ENCODE data around the gene MYOC. TPM values are rescaled to one million over a fixed set of nuclear protein-coding genes. Genes with fewer than 3 reads are reported as not detected.
"Not testable (repeated sequence)": the region's sequence is repeated elsewhere in the genome, so short reads cannot be mapped to it uniquely, and the experiment has no call there.

MYOC gene
- total RNA-seq, 1 donor from 2014 or later = not detected

DNA sequence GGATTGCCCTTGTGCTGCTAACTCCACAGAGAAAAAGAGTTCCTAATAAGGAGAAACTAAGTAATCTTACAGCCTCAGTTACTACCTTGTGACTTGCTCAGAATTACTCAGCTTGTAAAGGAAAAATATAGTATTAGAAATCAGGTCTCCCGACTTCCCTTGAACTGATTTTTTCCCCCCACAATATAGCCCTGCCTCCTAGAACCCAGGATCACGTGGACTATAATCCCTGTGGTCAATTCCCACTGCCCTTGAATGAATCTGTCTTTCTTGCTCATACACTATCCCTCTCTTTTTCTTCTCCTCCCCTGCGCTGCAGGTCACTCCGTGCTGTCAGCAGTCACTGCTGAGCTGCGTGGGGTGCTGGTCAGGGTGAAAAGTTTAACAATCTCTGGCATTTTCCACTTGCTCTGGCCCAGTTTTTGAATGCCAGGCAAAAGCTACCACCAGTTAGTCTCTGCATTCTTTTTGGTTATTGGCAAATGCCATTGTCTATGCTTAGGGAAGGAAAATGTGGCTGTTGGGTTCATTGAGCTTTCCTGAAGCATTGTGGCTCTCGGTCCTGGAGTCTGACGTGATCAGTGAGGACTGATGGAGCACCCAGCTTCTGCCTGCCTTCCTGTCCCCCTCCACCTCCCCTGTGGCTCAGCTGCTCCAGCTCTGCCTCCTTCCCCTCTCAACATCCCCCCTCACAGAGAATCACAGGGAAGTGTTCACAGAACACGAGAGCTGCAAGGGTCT, 1.9 kb upstream of the MYOC start:
- intact Hi-C loops (cut with micrococcal nuclease) = loop anchor here (2.0 kb wide), 1 partner anchor 126 kb away; the partner anchor contains the start of gene METTL13

DNA sequence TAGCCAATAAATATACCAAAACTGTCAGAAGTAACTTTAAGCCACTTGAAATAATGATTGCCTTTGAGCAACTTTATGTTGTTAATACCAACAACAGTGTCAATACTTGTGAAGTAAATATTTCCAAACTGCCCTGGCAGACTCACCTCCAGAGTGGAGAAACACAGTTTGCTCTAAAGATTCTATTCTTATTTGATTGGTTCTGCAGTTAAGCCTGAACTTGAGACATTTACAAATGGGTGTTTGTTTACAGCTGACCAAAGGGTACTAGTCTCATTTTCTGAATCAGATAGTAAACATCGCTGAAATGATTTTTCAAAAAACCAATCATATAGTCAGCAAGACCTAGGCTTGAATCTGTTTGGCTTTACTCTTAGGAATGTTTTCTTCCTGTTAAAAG, 1.3 kb upstream of the MYOC start:
- intact Hi-C loops (cut with micrococcal nuclease) = loop anchor here (2.0 kb wide), 1 partner anchor 127 kb away; the partner anchor contains the start of gene METTL13

DNA sequence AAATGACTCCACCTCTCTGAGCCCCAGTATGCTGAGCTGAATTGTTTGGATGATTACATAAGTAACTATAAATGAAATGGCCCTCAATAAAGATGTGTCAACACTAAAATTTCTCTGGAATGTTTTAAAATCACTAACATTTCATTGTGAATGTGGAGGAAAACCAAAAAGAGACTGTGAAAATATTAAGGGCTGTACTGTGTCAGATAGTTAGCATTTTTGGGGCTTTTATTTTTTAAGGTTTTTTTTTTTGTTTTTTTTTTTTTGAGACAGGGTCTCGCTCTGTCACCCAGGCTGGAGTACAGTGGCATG, 6.3 kb downstream of the MYOC start:
- intact Hi-C loops (cut with micrococcal nuclease) = no loop called here

DNA sequence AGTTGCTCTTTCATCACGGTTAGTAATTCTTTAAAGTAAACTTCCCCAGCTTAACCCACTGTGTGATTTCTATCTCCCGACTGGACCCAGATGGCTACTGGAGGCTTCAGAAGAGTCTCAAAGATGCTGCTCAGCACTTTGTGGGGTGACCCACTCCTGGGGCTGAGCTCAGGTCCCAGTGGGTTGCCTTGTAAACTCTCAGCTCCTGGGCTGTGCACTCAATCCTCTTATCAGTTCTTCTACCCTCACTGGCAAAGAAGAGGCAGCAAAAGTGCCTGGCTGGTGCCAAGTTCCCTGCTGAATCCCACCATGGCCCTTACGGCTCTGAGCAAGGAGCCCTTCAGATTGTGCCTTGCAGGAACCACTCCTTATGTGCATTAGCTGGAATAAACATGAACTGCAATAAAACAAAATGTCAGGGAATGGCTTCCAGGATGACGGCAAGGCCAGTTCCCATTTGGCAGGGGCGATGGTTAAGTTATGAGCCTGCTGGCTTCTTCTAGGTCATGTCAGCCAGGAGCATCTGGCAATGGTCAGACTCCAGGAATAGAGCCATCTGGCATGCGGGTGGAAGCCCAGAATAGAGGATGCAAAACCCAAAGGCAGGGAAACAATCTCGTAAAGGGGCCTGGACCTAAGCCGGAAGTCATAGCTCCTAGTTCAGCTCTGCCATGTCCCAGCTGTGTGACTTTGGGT, 6.8 kb downstream of the MYOC start:
- intact Hi-C loops (cut with micrococcal nuclease) = loop anchor here (1.0 to 2.0 kb wide), 8 partner anchors 71 to 799 kb away; partner anchors contain the start of genes DNM3, METTL13, PIGC and PRRC2C

DNA sequence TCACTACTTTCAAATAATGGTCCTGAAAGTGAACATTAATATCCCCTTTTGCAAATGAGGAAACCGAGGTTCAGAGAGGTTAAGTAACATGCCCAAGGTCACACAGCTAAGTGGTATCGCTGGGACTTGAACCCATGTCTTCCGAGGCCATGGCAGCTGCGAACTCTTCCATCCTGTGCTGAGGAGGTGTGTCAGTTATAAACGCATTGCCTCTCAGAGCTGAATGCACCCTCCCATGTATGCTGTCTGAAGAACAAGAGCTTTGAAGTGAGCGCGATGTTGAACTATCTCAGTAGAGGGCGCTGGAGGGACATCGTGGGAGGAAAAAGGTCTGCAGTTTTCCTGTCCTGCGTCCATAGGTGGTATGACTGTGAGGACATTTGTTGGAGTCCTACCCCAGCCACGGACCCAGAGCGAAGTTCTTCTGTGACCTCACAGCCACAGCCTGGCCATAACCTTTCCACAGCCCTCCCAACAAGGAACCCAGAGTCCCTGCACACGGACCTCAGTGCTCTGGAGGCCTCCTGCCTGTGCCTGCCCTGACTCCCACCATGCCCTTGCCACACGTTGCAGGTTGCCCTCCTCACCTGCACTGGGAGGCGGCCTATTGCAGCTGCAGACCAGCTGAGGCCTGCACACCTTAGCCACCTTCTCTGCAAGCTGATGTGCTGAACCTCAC, 7.5 kb downstream of the MYOC start:
- intact Hi-C loops (cut with micrococcal nuclease) = loop anchor here (1.0 to 2.0 kb wide), 8 partner anchors 71 to 799 kb away; partner anchors contain the start of genes DNM3, METTL13, PIGC and PRRC2C

DNA sequence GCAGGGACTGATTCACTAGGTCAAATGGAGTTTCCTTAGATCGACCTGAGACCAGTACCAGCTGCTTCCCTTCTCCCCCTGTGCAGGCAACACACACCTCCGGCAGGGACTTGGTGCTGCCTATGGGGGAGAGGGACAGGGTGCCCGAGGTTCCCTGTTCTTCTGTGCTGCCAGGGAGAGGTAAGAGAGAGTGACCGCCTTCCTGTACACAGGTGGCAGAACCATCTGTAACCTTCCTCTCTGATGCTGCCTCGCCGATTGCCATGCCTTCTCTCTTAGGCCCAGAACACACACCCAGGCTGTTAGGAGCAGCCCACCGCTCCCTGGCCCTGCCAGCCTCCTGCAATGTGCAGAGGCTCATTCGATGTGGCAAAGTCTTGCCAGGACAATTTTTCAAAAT, 9.3 kb downstream of the MYOC start:
- intact Hi-C loops (cut with micrococcal nuclease) = no loop called here

DNA sequence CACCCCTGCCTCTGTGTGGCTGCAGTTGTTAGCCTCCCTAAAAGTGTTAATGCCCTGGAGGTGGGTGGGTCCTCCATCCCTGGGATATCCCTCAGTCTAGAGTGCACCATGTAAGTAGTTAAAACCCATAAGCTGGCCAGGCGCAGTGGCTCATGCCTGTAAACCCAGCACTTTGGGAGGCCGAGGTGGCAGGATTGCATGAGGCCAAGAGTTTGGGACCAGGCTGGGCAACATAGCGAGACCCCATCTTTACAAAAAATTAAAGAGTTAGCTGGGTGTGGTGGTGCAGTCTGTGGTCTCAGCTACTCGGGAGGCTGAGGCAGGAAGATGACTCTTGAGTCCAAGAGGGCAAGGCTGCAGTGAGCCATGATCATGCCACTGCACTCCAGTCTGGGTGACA, 10.3 kb downstream of the MYOC start:
- intact Hi-C loops (cut with micrococcal nuclease) = no loop called here

DNA sequence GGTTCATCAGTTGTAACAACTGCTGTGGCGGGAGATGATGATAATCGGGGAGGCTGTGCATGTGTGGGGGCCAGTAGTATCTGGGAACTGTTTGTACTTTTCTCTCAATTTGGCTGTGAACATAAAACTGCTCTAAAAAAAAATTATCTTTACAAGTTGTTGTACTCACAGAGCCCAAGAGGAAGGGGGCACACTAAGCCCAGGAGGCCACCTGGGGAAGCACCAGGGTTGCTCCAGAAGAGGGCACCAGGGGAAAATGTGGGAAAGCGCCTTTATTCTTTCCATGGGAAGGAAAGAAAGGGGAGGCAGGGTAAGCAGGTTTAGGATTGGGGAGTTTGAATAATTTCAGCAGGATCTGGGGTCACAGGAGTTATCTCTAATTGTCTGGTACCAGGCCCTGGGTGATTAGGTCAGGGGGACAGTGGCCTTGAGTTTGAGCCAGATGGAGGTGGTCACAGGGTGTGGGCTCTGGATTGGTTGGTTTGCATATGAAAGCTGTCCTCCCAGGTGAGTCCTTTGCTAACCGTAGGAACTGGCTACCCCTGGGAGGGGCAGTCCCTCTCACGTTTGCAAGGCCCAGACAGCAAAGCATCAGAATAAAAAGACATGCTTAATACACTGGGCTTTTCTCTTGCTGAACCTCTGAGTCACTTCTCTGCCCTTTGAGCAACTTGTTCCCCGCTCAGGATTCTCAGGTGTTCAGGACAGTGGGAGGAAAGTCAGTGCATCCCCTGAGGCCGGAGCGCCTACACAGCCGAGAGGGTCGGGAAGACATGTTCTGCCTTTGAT, 11.2 kb downstream of the MYOC start:
- intact Hi-C loops (cut with micrococcal nuclease) = no loop called here

DNA sequence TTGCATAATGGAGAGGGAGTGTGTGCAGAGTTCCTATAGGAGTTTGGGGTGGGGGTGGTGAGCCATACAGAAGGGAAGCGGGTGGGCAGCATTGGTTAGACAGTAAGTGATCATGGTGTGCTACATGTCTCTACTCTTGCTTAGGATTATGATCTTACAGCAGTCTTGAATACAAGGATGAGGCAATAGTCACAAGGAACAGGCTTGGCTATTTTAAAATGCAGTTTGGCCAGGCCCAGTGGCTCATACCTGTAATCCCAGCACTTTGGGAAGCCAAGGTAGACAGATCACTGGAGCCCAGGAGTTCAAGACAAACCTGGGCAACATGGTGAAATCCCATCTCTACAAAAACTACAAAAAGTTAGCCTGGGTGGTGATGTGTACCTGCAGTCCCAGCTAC, 12.3 kb downstream of the MYOC start:
- intact Hi-C loops (cut with micrococcal nuclease) = no loop called here

DNA sequence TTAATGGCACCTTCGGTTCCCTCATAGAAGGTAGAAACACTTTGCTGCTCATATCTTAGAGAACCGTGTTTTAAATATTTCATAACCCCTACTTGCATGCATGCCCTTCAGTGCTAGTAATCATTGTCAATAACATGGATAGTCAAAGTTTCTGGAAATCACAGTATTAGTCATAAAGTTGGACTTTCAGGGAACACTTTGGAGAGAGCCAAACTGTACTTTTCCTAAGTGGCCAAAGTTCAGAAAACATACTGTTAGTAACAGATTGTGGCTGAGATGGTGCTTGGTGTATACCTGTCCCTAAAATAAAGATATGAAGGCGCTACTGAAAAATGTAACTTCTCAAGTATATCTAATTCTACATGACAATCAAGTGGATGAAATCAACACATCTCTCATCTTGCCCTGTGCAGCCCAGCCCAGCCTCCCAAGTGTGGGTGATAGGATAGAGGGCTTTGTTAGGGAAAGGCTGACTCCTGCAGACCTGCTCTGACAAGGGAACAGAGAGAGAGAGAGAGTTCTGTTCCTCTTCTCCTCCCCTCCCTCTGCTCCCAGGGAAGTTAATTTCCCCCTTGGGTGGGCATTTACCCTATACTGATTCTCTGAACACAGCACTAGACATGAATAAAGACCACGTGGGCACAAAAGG, 14.4 kb downstream of the MYOC start:
- intact Hi-C loops (cut with micrococcal nuclease) = no loop called here

DNA sequence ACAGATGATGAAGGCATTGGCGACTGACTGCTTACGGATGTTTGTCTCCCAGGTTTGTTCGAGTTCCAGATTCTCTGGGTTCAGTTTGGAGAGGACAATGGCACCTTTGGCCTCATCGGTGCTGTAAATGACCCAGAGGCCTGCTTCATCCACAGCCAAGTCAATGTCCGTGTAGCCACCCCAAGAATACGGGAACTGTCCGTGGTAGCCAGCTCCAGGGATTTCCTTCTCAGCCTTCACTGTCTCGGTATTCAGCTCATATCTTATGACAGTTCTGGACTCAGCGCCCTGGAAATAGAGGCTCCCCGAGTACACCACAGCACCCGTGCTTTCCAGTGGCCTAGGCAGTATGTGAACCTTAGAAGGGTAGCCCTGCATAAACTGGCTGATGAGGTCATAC, 16.3 kb downstream of the MYOC start:
- intact Hi-C loops (cut with micrococcal nuclease) = no loop called here

DNA sequence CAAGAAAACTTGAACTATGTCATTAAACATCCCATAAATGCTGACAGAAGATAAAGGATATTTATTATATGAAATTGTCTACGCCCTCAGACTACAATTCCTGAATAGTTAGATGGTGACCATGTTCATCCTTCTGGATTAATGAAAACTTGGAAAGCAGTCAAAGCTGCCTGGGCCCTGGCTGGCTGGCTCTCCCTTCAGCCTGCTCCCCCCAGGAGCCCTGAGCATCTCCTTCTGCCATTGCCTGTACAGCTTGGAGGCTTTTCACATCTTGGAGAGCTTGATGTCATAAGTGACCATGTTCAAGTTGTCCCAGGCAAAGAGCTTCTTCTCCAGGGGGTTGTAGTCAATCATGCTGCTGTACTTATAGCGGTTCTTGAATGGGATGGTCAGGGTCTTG, 16.8 kb downstream of the MYOC start:
- intact Hi-C loops (cut with micrococcal nuclease) = no loop called here

DNA sequence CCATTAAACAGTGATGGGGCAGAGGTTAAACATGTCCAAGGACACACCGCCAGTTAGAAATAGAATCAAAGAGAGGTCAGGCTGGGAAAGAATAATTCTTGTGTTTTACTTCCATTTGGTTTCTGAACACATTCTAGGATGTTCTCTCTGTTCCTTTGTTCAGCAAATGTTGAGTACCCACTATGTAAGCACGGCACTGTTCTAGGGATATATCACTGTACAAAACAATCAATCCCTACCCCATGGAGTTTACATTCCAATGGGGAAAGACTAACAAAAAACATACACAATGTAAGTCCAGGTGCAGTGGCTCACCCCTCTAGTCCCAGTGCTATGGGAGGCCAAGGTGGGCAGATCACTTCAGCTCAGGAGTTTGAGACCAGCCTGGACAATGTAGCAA, 24.3 kb downstream of the MYOC start:
- intact Hi-C loops (cut with micrococcal nuclease) = no loop called here

DNA sequence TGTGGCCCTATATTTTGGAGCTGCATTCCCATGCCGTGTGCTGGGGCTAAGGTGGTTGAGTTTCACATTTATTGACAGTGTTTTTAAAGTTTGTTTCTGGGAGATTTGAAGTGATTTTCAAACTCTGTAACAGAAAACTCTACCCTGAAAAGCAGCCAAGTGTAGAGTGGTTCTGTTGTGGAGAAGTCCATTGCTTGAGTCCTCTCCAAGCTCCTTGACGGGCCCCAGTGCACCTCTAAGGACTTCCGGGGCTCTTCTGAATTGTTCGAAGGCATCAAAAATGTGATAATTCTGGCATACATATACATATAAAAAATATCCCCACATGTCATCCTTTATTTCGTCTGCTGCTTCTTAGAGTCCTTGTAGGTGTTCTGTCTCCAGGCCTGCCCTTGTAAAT, 25.5 kb downstream of the MYOC start:
- intact Hi-C loops (cut with micrococcal nuclease) = no loop called here

DNA sequence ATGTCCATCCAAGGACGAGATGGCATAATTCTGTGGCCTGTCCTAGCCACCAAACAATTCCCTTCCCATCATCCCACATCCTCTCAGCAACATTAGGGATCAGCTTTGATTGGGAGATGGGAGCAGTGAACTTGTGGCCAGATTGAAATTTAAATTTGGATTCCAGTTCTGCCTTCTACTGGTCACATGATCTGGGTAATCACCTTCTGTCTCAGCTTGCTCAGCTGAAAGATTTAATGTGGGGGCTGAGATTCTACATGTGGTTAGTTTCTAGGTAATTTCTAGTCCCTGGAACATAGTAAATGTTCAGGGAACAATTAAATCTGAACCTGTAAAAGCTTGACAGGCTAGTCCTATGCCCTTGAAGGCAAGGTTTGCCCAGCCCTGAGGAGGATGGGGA, 27.3 kb downstream of the MYOC start:
- intact Hi-C loops (cut with micrococcal nuclease) = no loop called here

DNA sequence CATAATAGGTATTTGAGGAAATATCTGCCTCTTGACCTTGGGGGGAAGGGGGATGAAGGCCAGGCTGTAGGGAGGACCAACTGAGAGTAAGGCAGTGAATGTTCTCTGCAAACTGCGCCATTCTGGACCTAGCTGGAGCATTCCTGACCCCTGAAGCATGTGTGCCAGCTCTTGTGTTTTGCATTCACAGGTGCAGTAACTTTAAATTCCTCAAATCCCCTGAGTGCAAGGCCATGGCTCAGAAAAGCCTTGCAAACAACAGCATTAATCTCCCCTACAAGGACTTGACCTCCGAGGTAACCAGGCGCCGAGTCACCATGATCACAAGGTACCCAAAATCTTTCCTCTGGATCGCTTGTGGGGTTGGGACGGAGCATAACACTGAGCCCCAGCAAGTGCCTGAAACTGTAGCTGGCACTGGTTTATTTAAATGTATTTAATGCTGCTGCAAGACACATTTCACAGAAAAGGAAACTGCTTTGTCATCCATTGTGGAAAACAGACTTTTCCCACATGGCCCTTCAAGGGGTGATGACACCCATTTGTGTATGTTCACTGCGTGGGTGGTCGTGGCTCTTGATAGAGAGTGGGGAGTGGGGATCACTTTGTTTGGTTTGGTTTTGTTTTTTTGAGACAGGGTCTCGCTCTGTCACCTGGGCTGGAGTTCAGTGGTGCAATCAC, 28.7 kb downstream of the MYOC start:
- intact Hi-C loops (cut with micrococcal nuclease) = no loop called here

DNA sequence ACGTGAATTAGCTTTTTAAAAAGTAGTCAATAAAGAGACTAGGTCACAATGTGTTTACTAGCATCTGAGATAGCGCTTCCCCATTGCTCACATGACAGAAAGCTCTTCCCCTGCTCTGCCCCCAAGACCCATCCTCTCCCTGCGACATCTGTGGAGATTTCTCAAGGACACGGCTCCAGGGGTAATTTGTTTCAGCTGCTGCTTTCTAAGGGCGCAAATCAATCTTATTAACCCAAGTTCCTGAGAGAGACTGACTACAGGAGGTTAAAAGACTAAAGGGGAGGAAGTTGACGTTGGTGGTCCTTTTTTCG, 30.4 kb downstream of the MYOC start, which contains the start of gene MYOCOS:
Gene MYOCOS (plus strand): TSS at position 92 of the 311 bp plus-strand sequence. CDS start 1,641 bp downstream, outside the sequence.
- intact Hi-C loops (cut with micrococcal nuclease) = no loop called here

DNA sequence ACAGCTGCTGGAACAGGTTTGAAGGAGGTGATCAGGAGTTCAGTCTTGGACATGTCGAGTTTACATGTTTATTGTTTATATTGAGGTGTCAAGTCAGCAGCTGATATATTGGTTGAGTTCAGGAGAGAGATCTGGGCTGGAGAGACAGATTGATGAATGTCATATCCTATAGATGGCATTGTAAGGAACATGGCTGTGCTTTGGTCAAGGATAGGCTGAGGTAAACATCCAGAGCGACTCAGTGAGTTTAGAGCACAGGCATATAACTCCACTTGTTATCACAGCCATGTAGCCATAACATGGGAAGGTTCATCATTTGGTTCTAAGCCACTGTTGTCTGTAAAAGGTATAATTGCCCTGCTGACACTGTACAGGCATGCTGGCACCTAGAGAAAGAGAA, 35.9 kb downstream of the MYOC start:
- intact Hi-C loops (cut with micrococcal nuclease) = no loop called here

DNA sequence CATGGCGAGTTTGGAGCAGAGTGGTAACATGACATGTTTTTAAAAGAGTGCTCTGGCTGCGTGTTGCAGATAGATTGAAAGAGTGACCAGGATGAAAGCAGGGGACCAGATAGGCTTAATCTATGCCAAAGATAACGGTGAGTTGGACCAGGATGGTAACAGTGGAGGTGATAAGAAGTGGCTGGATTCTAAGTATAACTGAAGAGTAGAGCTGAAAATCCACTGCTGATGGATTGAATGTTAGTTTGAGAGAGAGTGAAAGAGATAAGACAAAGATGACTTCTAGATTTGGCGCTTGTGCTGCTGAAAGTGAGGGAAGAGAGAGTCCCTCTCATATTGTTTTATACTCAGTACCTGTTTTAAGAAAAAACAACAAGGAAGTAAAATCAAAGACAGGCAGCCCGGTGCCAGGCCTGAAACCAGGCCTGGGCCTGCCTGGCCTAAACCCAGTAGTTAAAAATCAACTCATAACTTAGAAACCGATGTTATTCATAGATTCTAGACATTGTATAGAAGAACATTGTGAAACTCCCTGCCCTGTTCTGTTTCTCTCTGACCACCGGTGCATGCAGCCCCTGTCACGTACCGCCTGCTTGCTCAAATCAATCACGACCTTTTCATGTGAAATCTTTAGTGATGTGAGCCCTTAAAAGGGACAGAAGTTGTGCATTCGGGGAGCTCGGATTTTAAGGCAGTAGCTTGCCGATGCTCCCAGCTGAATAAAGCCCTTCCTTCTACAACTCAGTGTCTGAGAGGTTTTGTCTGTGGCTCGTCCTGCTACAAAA, 37.2 kb downstream of the MYOC start:
- intact Hi-C loops (cut with micrococcal nuclease) = not testable (repeated sequence)

DNA sequence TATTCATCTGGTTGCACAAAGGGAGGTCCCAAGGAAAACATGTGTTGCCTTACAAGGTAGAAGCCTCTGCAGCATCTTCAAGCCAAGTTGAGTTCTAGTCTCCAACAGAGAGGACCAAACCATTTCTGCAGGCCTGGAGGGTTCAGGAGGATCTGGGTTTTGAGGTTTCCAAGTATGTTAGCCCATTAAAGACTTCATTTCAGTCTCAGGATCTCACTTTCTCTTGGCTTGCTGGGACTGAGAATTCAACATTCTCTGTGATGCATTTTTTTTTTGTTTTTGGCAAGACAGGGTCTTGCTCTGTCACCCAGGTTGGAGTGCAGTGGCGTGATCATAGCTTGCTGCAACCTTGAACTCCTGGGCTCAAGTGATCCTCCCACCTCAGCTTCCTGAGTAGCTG, 39.2 kb downstream of the MYOC start:
- intact Hi-C loops (cut with micrococcal nuclease) = no loop called here

Measured in T-helper 1 cell treated with Interleukin-12 subunit alpha and Interleukin-12 subunit beta and Interleukin-4 antibody, amounts not matched to agents 30 ng/mL and 1 ng/mL, for 36 hours (primary cell).